Breast epithelium (tissue), 4 donors: ENCODE data around the gene PLEKHM3. TPM values are rescaled to one million over a fixed set of nuclear protein-coding genes. Genes with fewer than 3 reads are reported as not detected.

Source experiments
- DNase-seq, 2 donors: peaks; one replicate each; pipeline ENCODE4 v3.0.0-alpha.2; 2019; ENCODE audit warnings: low spot score in 2 of 2
- H3K27ac ChIP-seq, 2 donors: fragments of 200-600 bp; sonication (generic) in 1 of 2; one replicate each; pipeline ENCODE4 v1.5.1; 2016 to 2019; ENCODE audit warnings: mild to moderate bottlenecking in 1 of 2
- H3K27me3 ChIP-seq, 2 donors: fragments of 200-600 bp; sonication (generic) in 1 of 2; one replicate each; pipeline versions ENCODE4 v1.5.1 to v1.6.0; 2017 to 2019; ENCODE audit warnings: control low read depth in 1 of 2, mild to moderate bottlenecking in 1 of 2
- H3K36me3 ChIP-seq: fragments of 200-600 bp; one replicate; pipeline ENCODE4 v1.5.1; 2019
- H3K4me1 ChIP-seq, 2 donors: fragments of 200-600 bp; sonication (generic); one replicate each; pipeline ENCODE4 v1.5.1; 2016 to 2019; ENCODE audit warnings: control low read depth in 1 of 2
- H3K4me3 ChIP-seq, 3 donors: fragments of 200-600 bp; sonication (generic); 1 replicate in 2 of 3; 2 replicates in 1 of 3; pipeline ENCODE4 v1.5.1; 2016 to 2019; ENCODE audit warnings: mild to moderate bottlenecking in 3 of 3, moderate library complexity in 2 of 3
- H3K9me3 ChIP-seq, 2 donors: fragments of 200-600 bp; sonication (generic) in 1 of 2; one replicate each; pipeline ENCODE4 v1.5.1; 2016 to 2019; ENCODE audit warnings: control low read depth in 1 of 2
- CTCF ChIP-seq, 3 donors: fragments of 450-650 bp; IDR thresholded peaks; one replicate each; pipeline ENCODE4 v1.5.1; 2016 to 2017; ENCODE audit warnings: antibody characterized with exemption in 3 of 3, mild to moderate bottlenecking in 3 of 3, moderate library complexity in 3 of 3
- POLR2A ChIP-seq: fragments of 450-650 bp; IDR thresholded peaks from one replicate; pipeline ENCODE4 v1.6.1; 2016; ENCODE audit warnings: antibody characterized with exemption, mild to moderate bottlenecking, moderate library complexity
- POLR2AphosphoS5 ChIP-seq, 3 donors: sonication (generic); formaldehyde crosslinking; IDR thresholded peaks; one replicate each; pipeline ENCODE4 v1.6.1; 2017; ENCODE audit warnings: antibody characterized with exemption in 3 of 3
- intact Hi-C: fragments of 100-400 bp; cut with DNase I; formaldehyde crosslinking; loops from one replicate; pipeline ENCODE4 v1.15.1; 2023; ENCODE audit warnings: low total_unique reads
- total RNA-seq, 3 donors: library from RNA; depleted of rRNA; stranded (reverse); fragments of >200 nt; gene quantifications; one replicate each; pipeline ENCODE4 v1.1.0, GENCODE V29; 2016

The PLEKHM3 gene
- total RNA-seq, 3 donors from 2014 or later, result 24.3 to 35.0 (median 29.0) TPM

- intact Hi-C loops, result no loop called here
- H3K27ac ChIP-seq, result no peak overlapping the region
- no peaks in the 10 kb centered on the region for H3K9me3 ChIP-seq
- TF ChIP-seq POLR2A (no peak), POLR2AphosphoS5 (IDR thresholded peaks at IDR 0.05) (no peak)
- no peak overlapping the region for H3K4me3 ChIP-seq
- DNase-seq, result no peak
- H3K27me3 ChIP-seq, result no peaks in the 10 kb centered on the region
- no peaks in the 10 kb centered on the region for H3K4me1 ChIP-seq
- no peaks in the 10 kb centered on the region for H3K36me3 ChIP-seq
Observed at GRCh38 chr2:208042041-208042440, 16.7 kb upstream of the PLEKHM3 start.

GRCh38 chr2:208040199-208041171 is 15.2 kb upstream of the PLEKHM3 start:
- H3K4me1 ChIP-seq, result no peaks in the 10 kb centered on the region
- no peak overlapping the region for H3K4me3 ChIP-seq
- no peak for TF ChIP-seq POLR2A
- TF ChIP-seq CTCF (IDR thresholded peaks at IDR 0.05), result peak; percentile 23 to 63 (median 59)
- no peak overlapping the region for H3K27ac ChIP-seq
- H3K9me3 ChIP-seq, result no peaks in the 10 kb centered on the region
- no peak for DNase-seq
- intact Hi-C loops, result no loop called here
- no peaks in the 10 kb centered on the region for H3K27me3 ChIP-seq
- H3K36me3 ChIP-seq, result no peaks in the 10 kb centered on the region

- Histone ChIP-seq H3K4me3 (no peak overlapping the region), H3K4me1 (no peaks in the 10 kb centered on the region), H3K27ac (no peak overlapping the region), H3K36me3 (no peaks in the 10 kb centered on the region), H3K9me3 (no peaks in the 10 kb centered on the region), H3K27me3 (no peaks in the 10 kb centered on the region)
- TF ChIP-seq POLR2AphosphoS5 (IDR thresholded peaks at IDR 0.05), result no peak
- TF ChIP-seq CTCF (IDR thresholded peaks at IDR 0.05), result no peak
- TF ChIP-seq POLR2A, result no peak
- intact Hi-C loops, result loop anchor here (10.0 kb wide), 1 partner anchor 295 kb away; no protein-coding TSS in a partner anchor
- DNase-seq, result no peak
Observed at GRCh38 chr2:208039376-208040110, 14.2 kb upstream of the PLEKHM3 start.

- Histone ChIP-seq H3K4me1 (no peaks in the 10 kb centered on the region), H3K4me3 (no peak overlapping the region), H3K27ac (no peak overlapping the region), H3K9me3 (no peaks in the 10 kb centered on the region), H3K27me3 (no peaks in the 10 kb centered on the region), H3K36me3 (no peaks in the 10 kb centered on the region)
- TF ChIP-seq POLR2A (no peak), CTCF (IDR thresholded peaks at IDR 0.05) (no peak), POLR2AphosphoS5 (IDR thresholded peaks at IDR 0.05) (no peak)
- intact Hi-C loops, result loop anchor here (10.0 kb wide), 1 partner anchor 293 kb away; no protein-coding TSS in a partner anchor
- DNase-seq, result no peak
Observed at GRCh38 chr2:208037564-208038487, 12.5 kb upstream of the PLEKHM3 start.

GRCh38 chr2:208036357-208036756 is 11.0 kb upstream of the PLEKHM3 start:
- Histone ChIP-seq H3K4me1 (no peaks in the 10 kb centered on the region), H3K9me3 (no peaks in the 10 kb centered on the region), H3K36me3 (no peaks in the 10 kb centered on the region), H3K4me3 (no peak overlapping the region), H3K27ac (no peak overlapping the region), H3K27me3 (no peaks in the 10 kb centered on the region)
- TF ChIP-seq POLR2A (no peak), POLR2AphosphoS5 (IDR thresholded peaks at IDR 0.05) (no peak), CTCF (IDR thresholded peaks at IDR 0.05) (no peak)
- intact Hi-C loops, result loop anchor here (10.0 kb wide), 1 partner anchor 292 kb away; no protein-coding TSS in a partner anchor
- no peak for DNase-seq
